Measurements from ENCODE around the gene N4BP2L1.
"Not testable (repeated sequence)": the region's sequence is repeated elsewhere in the genome, so short reads cannot be mapped to it uniquely, and the experiment has no call there.

Gene N4BP2L1

GRCh38 chr13:32384702-32385101 lies 43.2 kb downstream of the N4BP2L1 start:
- DNase-seq: no peak

DNA sequence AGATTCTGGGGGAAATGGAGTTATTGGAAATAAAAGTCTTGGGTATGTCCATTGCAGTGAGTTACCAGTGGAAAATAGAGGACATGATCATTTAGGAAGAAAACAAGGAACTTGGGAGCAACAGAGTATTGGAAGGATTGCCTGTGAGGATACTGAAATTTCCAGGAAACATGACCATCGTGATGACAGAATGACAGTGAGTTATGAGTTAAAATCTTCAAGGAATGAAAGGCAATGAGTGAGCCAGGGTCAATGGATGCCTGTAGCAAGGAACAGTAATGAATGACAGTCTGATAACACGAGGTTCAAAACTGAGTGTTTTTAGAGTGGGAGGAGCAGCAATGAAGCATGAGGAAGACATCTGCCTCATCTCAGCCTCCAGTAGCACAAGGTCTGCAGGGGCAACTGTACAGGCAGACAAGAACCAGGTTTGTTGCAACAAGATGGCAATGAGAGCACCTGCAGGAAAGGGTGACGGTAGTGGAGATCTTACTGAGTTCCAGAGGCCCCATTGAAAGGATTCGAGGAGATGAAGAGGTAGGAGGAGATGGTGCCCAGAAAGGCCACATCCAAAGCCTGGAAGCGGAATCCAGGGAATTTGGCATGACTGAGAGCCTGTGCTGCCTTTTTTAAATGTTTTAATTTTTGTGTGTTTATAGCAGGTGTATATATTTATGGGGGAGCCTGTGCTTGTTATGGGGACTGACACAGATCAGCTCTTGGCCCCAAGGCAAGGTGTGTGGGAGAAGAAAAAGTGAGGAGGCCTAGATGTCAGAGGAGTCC lies 43.9 kb downstream of the N4BP2L1 start:
- no peak for DNase-seq

- no peak for DNase-seq
These were observed 46.4 kb downstream of the N4BP2L1 start for GRCh38 chr13:32381539-32381938.

- no peak for DNase-seq
These were observed 49.9 kb downstream of the N4BP2L1 start for GRCh38 chr13:32378012-32378411.

DNA sequence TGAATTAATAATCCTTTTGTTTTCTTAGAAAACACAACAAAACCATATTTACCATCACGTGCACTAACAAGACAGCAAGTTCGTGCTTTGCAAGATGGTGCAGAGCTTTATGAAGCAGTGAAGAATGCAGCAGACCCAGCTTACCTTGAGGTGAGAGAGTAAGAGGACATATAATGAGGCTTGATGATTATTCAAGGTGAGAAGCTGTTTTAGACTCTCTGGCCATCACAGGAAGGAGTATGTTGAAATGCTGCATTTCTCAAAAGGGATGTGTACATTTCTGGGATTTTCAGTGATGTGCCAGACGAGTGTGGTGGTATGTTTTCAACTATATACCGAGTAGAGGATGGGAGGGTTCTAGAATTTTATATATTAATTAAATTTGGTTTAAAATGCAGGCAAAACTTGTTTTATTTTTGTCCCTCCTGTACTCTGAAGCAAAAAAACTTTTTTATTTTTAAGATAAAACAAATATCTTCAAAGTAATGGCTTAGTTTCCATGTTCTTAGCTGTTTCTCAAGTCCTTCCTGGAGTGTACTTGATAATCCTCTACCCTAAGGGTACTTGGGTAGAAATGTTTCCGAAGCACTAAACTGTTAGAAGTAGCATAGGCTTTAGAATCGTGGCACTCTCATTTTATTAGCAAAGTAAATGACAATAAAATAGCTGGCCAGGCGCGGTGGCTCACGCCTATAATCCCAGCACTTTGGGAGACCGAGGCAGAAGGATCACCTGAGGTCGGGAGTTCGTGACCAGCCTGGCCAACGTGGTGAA lies 51.1 kb downstream of the N4BP2L1 start:
- DNase-seq: no peak

GRCh38 chr13:32370805-32371204 lies 57.1 kb downstream of the N4BP2L1 start:
- DNase-seq: no peak

DNA sequence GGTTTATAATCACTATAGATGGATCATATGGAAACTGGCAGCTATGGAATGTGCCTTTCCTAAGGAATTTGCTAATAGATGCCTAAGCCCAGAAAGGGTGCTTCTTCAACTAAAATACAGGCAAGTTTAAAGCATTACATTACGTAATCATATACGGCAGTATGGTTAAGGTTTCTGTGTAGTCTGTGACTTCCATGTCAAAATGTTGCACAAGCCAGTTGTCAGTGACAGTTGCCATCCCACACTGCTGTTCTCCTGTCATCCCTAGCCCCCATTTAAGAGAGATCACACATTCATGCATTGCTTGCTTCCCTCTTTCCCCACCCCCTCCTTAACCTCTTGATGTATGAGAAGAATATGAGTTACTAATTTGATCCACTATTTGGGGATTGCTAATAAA lies 65.4 kb downstream of the N4BP2L1 start:
- DNase-seq: no peak

DNA sequence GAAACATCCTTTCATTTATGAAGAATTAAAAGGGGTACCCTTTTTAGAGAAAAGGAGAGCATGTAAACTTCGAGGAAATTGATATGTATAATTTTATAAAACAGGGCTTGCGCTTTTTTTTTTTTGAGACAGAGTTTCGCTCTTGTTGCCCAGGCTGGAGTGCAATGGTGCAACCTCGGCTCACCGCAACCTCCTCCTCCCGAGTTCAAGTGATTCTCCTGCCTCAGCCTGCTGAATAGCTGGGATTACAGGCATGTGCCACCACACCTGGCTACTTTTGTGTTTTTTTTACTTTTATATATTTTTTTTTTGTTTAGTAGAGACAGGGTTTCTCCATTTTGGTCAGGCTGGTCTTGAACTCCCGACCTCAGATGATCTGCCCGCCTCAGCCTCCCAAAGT lies 72.0 kb downstream of the N4BP2L1 start:
- not testable (repeated sequence) for DNase-seq

DNA sequence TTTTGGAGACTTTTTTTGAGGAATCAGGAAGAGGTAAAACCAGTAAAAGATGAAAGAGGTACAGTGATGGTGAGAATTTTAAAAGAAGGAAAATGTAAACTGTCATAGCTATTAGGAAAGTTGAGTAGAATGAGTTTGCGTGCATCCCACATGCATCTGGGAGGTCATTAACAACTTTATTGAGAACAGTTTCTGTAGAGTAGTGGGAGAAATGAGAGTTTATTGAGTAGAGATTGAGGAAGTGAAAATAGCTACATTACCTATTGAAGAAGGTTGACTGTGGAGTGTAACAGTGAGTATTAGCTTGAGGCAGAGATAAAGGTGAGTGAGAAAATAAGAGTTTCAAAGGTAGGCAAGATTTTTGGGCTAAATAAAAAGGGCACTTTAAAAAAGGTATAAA lies 73.9 kb downstream of the N4BP2L1 start:
- no peak for DNase-seq

GRCh38 chr13:32350839-32351441 lies 77.0 kb downstream of the N4BP2L1 start:
- DNase-seq: not testable (repeated sequence)

All from NCI-H1436 treated with DMSO at 0.1 percent for 48 hours (cell line).